Tibial nerve (tissue), 3 donors: ENCODE data around the gene ATP13A2.

Source experiments
- CTCF ChIP-seq, 5 experiments: fragments of 200-600 bp in 3 of 5; fragments of 450-650 bp in 2 of 5; sonication (generic) in 3 of 5; IDR thresholded peaks; one replicate each; pipeline ENCODE4 v1.5.1; 2016 to 2019; ENCODE audit warnings: antibody characterized with exemption in 5 of 5, mild to moderate bottlenecking in 3 of 5, moderate library complexity in 2 of 5
- POLR2A ChIP-seq, 2 donors: fragments of 450-650 bp; IDR thresholded peaks; one replicate each; pipeline ENCODE4 v1.6.1; 2017; ENCODE audit warnings: antibody characterized with exemption in 2 of 2, mild to moderate bottlenecking in 2 of 2, moderate library complexity in 2 of 2

GRCh38 chr1:16971341-16972188 lies 40.2 kb downstream of the ATP13A2 start:
- TF ChIP-seq CTCF (IDR thresholded peaks at IDR 0.05) = no peak
- no peak for TF ChIP-seq POLR2A (IDR thresholded peaks at IDR 0.05)
